Endodermal cell (in vitro differentiated cells): ENCODE data around the gene RASAL1. TPM values are rescaled to one million over a fixed set of nuclear protein-coding genes. Genes with fewer than 3 reads are reported as not detected.

Source experiments
- DNase-seq: peaks from one replicate; pipeline ENCODE4 v3.0.0-alpha.2; 2017
- H3K27ac ChIP-seq: 2 replicates; pipeline ENCODE4 v1.5.1; 2013; ENCODE audit warnings: mild to moderate bottlenecking, low read depth, low read length, moderate library complexity
- H3K27me3 ChIP-seq: 2 replicates; pipeline ENCODE4 v1.6.1; 2013; ENCODE audit warnings: mild to moderate bottlenecking, low read length, moderate library complexity; ENCODE audit not compliant: insufficient read depth, control insufficient read depth, poor library complexity, severe bottlenecking
- H3K36me3 ChIP-seq: 2 replicates; pipeline ENCODE4 v1.7.0; 2013; ENCODE audit warnings: mild to moderate bottlenecking, low read length, moderate library complexity; ENCODE audit not compliant: control insufficient read depth, insufficient read depth
- H3K4me1 ChIP-seq: one replicate; pipeline ENCODE4 v1.7.0; 2013; ENCODE audit warnings: low read length; ENCODE audit not compliant: control insufficient read depth, insufficient read depth
- H3K4me3 ChIP-seq: 2 replicates; pipeline ENCODE4 v1.5.1; 2013; ENCODE audit warnings: mild to moderate bottlenecking, low read length, moderate library complexity
- H3K9ac ChIP-seq: 2 replicates; pipeline ENCODE4 v1.6.1; 2013; ENCODE audit warnings: mild to moderate bottlenecking, low read length, moderate library complexity; ENCODE audit not compliant: poor library complexity, severe bottlenecking; ENCODE audit errors: extremely low read depth
- H3K9me3 ChIP-seq: 2 replicates; pipeline ENCODE4 v1.6.1; 2013; ENCODE audit warnings: mild to moderate bottlenecking, low read length, moderate library complexity; ENCODE audit not compliant: control insufficient read depth
- H3K27ac Mint-ChIP-seq: 2 replicates; pipeline ENCODE4 v1.8.0; 2020; ENCODE audit warnings: mixed read lengths
- H3K27me3 Mint-ChIP-seq: 2 replicates; pipeline ENCODE4 v1.8.0; 2021; ENCODE audit warnings: mild to moderate bottlenecking, mixed read lengths; ENCODE audit not compliant: insufficient read depth
- H3K36me3 Mint-ChIP-seq: 2 replicates; pipeline ENCODE4 v1.8.0; 2020; ENCODE audit warnings: low read depth, mixed read lengths
- H3K4me1 Mint-ChIP-seq: 2 replicates; pipeline ENCODE4 v1.8.0; 2020; ENCODE audit warnings: mixed read lengths
- H3K4me3 Mint-ChIP-seq: 2 replicates; pipeline ENCODE4 v1.8.0; 2020; ENCODE audit warnings: mild to moderate bottlenecking, moderate library complexity, mixed read lengths
- H3K9me3 Mint-ChIP-seq: 2 replicates; pipeline ENCODE4 v1.8.0; 2020; ENCODE audit warnings: mild to moderate bottlenecking, mixed read lengths
- WGBS, 2 experiments: methylation state at CpG; one replicate each; pipeline versions ENCODE4 v1.1.5 to v1.1.7; 2013; ENCODE audit warnings: missing lambda C conversion rate in 2 of 2, mixed read lengths in 1 of 2; ENCODE audit not compliant: insufficient coverage in 1 of 2, insufficient read length in 1 of 2; 5-methylcytosine and 5-hydroxymethylcytosine counted together
- total RNA-seq, 2 donors: library from RNA; stranded (reverse); fragmentation: NEBNext Ultra II Directional in 1 of 2; extraction: Animal tissue kit (Norgen Biotek cat#: 25700) in 1 of 2; gene quantifications; 2 replicates in 1 of 2; 3 replicates in 1 of 2; pipeline ENCODE4 v1.2.1, GENCODE V29; 2021
- TF ChIP-seq, protein P1 (sequence below): fragments of 200-600 bp; sonication (generic); conservative IDR thresholded peaks from 2 replicates; pipeline ENCODE4 v1.5.0; 2021; ENCODE audit warnings: antibody characterized with exemption, mild to moderate bottlenecking

RASAL1 gene
- total RNA-seq, 2 donors from 2014 or later, result 0.77 to 1.4 TPM

DNA sequence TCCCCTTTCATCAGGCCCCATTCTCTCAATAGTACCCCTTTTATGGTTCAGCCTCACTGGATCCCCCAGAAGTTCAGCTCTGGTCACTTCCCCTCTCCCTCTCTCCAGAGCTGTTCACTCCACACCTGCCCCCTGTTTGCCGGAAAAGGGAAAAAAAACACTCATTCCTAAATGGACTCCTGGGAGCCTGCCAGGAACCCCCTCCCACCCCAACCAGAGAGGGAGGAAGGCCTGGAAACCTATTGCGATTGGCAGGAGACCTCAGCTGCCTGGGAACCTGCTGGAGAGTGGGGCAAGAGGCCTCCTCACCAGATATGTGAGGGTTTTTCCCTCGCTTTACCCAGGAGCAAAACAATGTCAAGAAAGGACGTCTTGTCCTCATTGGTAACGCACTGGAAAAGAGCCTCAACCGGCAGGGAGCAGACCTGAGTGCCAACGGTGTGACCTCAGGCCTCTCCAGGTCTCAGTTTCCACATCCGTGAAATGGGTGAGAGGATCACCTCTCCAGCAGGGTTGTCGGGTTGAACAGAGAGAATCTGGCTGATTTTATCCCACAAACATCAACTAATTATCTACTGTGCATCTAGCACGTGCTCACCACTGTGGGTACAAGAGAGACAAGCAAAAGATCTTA lies 74.4 kb downstream of the RASAL1 start:
- WGBS, 2 experiments, result 81 to 93% methylated on average over 7 to 10 of the region's 10 CpGs
- H3K4me1 ChIP-seq, result no peaks in the 10 kb centered on the region
- no peak overlapping the region for H3K4me3 Mint-ChIP-seq
- no peaks in the 10 kb centered on the region for H3K9me3 ChIP-seq
- no peaks in the 10 kb centered on the region for H3K36me3 Mint-ChIP-seq
- no peak overlapping the region for H3K4me3 ChIP-seq
- TF ChIP-seq, protein P1, sequence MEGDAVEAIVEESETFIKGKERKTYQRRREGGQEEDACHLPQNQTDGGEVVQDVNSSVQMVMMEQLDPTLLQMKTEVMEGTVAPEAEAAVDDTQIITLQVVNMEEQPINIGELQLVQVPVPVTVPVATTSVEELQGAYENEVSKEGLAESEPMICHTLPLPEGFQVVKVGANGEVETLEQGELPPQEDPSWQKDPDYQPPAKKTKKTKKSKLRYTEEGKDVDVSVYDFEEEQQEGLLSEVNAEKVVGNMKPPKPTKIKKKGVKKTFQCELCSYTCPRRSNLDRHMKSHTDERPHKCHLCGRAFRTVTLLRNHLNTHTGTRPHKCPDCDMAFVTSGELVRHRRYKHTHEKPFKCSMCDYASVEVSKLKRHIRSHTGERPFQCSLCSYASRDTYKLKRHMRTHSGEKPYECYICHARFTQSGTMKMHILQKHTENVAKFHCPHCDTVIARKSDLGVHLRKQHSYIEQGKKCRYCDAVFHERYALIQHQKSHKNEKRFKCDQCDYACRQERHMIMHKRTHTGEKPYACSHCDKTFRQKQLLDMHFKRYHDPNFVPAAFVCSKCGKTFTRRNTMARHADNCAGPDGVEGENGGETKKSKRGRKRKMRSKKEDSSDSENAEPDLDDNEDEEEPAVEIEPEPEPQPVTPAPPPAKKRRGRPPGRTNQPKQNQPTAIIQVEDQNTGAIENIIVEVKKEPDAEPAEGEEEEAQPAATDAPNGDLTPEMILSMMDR, result no peak
- peaks cover 39% of the 10 kb centered on the region for H3K27me3 ChIP-seq
- peaks cover 20% of the 10 kb centered on the region for H3K27me3 Mint-ChIP-seq
- H3K9me3 Mint-ChIP-seq, result no peaks in the 10 kb centered on the region
- H3K4me1 Mint-ChIP-seq, result peaks cover 2% of the 10 kb centered on the region
- no peaks in the 10 kb centered on the region for H3K36me3 ChIP-seq
- H3K9ac ChIP-seq, result no peak overlapping the region
- no peak for DNase-seq
- no peak overlapping the region for H3K27ac ChIP-seq
- H3K27ac Mint-ChIP-seq, result no peak overlapping the region

DNA sequence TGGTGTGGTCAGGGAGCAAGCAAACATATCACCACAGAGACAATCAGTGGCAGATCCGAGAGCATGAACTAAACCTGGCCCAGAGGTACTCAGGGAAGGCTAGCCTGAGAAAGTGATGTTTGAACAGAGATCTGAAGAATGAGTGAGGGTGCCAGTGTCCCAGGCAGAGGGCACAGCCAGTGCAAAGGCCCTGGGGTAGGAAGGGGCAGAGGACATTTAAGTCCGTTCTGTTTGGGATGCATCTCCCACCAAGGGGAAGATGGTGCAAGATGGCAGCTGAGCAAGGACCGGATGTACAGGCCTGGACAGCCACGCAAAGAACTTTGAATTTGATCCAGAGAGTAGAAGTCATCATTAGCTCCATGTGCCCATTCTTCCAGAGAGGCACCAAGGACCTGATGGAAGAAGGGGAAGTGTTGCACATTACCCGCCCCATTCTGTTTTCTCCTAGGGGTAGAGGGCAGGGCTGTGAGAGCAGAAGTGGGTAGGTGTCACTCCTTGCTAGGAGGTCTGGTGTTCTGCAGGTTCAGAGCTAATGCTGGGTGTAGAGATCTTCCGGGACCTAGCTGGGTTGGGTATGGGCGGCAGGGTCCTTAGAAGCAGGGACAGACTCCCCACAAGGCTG lies 75.1 kb downstream of the RASAL1 start:
- Histone ChIP-seq H3K27ac (no peak overlapping the region), H3K9ac (no peak overlapping the region), H3K4me1 (no peaks in the 10 kb centered on the region), H3K27me3 (peaks cover 47% of the 10 kb centered on the region), H3K4me3 (no peak overlapping the region), H3K9me3 (no peaks in the 10 kb centered on the region), H3K36me3 (no peaks in the 10 kb centered on the region)
- Mint-ChIP-seq H3K27me3 (peaks cover 28% of the 10 kb centered on the region), H3K9me3 (no peaks in the 10 kb centered on the region), H3K4me1 (peaks cover 2% of the 10 kb centered on the region), H3K27ac (no peak overlapping the region), H3K4me3 (no peak overlapping the region), H3K36me3 (no peaks in the 10 kb centered on the region)
- 89 to 91% methylated on average over 7 of the region's 7 CpGs for WGBS, 2 experiments
- no peak for DNase-seq
- TF ChIP-seq, protein P1, result no peak

DNA sequence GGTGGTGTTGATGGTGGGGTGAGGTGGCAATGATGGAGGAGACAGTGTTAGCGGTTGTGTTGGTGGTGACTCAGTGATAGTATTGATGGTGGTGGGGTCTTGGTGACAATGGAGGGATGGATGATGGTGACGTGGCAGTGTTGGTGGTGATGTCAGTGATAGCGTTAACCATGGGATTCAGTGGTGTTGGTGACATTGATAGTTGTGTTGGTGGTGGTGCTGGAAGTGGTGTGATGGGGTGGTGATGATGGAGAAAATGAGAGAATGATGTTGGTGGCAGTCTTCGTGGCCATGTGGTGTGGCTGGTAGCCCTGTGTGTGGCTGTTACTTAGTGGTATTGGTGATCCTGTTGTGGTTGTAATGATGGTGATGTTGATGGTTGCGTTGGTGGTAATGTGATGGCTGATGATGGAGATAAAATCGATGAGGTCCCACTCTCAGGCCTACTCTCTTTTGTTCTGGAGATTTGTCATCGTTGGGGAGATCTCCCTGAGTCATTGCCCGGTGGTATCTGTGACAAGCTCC lies 76.4 kb downstream of the RASAL1 start:
- Histone ChIP-seq H3K4me1 (no peaks in the 10 kb centered on the region), H3K4me3 (no peak overlapping the region), H3K9me3 (no peaks in the 10 kb centered on the region), H3K9ac (no peak overlapping the region), H3K36me3 (no peaks in the 10 kb centered on the region), H3K27me3 (peaks cover 53% of the 10 kb centered on the region), H3K27ac (no peak overlapping the region)
- peaks cover 31% of the 10 kb centered on the region for H3K27me3 Mint-ChIP-seq
- H3K4me1 Mint-ChIP-seq, result peaks cover 2% of the 10 kb centered on the region
- WGBS, 2 experiments, result 91 to 100% methylated on average over 3 to 8 of the region's 8 CpGs
- H3K4me3 Mint-ChIP-seq, result no peak overlapping the region
- no peak for DNase-seq
- TF ChIP-seq, protein P1, result no peak
- H3K9me3 Mint-ChIP-seq, result no peaks in the 10 kb centered on the region
- H3K36me3 Mint-ChIP-seq, result no peaks in the 10 kb centered on the region
- H3K27ac Mint-ChIP-seq, result no peak overlapping the region
